Stimulated activated CD8-positive, alpha-beta memory T cell treated with anti-CD3 and anti-CD28 coated beads, Interleukin-15, amount 100 ng/mL, for 24 hours (primary cell): ENCODE data around the gene VWA8.
"Not testable (repeated sequence)": the region's sequence is repeated elsewhere in the genome, so short reads cannot be mapped to it uniquely, and the experiment has no call there.

Source experiments
- DNase-seq: peaks from one replicate; pipeline ENCODE4 v3.0.0-alpha.2; 2020; ENCODE audit warnings: low read depth

VWA8 gene

DNA sequence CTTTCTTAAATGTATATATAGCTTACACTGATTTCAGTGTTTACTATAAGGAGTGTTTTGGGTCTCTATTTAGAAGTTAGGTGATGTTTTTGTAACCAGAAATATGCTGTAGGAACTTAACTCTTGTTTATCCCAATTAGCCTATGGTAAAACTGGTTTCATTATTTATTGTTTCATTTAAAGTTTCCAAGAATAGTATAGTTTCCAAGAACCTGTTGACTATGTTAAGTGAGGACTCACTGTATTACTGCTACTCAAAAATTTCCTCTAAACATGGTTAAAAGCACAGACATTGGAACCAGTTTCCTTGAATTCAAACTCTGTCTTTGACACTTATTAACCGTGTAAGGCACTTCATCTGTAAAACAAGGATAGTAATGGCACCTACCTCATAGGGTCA is 316.2 kb downstream of the VWA8 start:
- DNase-seq = no peak

DNA sequence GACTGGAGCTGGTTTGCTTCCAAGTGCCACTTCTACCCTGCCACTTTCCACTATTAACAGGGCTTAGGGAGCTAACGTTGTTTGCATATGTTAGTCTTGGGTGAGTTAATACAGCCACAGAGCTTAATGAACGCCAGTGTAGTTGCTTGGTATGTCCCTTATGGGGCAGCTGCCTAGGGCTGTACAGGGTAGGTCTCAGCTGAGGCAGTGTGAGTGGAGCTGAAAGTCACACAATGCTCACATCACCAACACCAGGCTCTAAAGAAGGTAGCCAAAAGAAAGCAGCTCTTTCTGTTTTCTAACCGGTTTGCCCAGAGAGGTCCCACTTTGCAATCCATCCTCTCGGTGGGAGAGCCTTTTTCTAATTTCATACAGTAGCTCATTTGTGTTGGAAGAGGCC is 317.4 kb downstream of the VWA8 start:
- no peak for DNase-seq

DNA sequence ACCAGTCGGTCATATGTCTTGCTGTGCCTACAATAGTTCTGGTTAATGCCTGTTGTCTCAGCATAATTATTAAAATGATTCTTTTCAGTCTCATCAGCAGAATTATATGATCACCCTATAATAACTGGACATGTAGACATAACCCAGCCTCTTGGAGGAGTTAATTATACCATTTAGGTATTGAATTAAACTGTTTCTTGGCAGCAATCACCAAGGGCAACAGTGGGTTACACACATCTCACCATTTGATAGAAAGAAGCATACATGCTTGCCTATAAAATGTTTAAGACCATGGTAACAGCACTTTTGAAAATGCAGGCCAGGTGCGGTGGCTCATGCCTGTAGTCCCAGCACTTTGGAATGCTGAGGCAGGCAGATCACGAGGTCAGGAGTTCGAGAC is 318.9 kb downstream of the VWA8 start:
- no peak for DNase-seq

DNA sequence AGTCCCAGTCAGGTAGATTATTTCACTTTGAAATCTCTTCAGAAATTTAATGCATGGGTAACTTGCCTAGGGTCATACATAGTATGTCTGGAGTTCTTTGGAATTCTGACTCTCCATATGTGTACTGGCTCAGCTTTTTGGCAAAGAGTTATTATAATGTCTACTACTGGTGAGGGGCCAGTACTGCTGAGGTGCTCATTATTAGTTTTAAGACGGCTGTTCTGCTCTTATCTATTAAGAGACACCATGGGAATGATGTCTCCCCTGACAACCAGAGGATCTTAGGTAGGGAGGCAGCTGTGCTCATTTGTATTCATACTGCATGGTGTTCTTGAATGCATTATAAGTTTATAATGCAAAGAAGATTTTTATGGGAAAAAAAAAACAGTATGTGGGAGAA is 319.5 kb downstream of the VWA8 start:
- DNase-seq = no peak

DNA sequence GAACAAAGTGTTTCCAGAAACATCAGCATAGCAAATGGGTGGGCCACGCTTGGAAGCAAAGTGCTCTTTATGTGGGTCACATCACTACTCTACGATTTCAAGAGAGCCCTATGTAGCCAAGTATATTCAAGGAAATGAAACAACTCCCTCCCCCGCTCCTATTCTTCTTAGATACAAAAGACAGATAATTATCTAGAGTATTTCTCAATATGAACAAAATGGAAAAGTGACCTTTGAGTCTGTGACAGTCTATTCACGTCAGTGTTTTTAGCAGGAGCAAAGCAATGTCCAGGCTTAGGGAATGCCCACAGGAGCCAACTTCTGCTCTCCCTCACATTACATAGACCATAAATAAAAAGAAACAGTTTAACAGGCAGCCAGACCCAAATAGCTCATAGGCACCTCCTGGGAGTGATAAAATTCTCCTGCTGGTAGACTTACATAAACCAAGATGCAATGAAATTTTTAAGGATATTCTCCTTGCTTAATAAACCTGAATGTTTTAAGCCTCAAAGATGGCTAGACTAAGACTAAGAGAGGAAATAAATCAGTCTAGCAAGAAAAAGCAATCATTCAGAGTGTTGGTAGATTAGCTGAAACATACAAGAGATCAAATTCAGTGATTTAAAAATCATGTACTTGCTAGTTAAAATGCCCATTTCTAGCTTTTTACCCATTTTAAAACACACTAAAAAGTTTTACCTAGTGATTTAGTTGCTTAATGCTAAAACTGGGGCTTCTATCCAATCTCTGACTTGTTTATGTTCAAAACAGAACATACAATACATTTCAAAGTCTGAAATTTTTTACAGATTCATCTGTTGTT is 320.7 kb downstream of the VWA8 start:
- no peak for DNase-seq

DNA sequence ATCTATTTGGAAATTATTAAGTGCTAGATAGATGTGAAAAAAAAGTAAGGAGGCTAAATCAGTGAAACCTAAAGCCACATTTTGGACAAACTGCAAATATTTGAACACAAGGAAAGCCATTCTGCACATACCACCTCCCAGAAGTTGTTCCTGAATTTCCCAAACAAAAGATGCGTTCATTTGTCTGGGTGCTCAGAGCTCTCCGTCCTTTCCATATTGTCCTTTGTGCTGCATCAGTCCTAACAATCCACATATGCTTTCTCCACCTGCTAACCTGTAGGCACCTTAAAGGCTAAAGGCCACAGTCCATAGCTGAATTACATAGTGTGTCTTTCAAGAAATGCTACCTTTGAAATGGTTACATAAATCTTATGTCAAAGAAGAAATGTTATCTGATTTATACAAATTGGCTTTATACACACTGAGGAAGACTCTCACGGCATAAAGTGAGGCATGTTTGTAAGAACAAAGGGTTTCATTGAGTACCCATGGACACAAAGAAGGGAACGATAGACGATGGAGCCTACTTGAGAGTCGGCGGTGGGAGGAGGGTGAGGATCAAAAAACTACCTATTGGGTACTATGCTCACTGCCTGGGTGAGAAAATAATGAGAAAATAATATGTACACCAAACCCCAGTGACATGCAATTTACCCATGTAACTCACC is 321.5 kb downstream of the VWA8 start:
- DNase-seq = no peak

DNA sequence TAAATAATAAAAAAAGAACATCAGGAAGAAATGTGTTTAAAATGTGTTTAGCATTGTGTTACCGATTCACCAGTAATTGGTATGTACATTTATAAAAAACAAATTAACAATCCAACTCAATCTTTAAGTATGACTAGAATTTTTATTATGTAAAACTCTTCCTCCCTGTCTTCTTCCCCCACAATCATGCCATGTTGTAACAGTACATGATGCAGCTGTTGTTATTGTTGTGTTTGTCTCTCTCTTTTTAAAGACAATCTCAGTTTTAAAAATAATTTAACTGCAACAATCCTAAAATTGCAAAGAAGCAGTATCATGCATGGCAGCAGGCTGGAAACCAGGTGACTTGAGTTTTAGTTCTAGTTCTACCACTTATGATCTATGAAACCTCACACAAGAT is 323.3 kb downstream of the VWA8 start:
- no peak for DNase-seq

DNA sequence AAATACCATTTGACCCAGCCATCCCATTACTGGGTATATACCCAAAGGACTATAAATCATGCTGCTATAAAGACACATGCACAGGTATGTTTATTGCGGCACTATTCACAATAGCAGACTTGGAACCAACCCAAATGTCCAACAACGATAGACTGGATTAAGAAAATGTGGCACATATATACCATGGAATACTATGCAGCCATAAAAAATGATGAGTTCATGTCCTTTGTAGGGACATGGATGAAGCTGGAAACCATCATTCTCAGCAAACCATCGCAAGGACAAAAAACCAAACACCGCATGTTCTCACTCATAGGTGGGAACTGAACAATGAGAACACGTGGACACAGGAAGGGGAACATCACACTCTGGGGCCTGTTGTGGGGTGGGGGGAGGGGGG is 323.9 kb downstream of the VWA8 start:
- DNase-seq = not testable (repeated sequence)

DNA sequence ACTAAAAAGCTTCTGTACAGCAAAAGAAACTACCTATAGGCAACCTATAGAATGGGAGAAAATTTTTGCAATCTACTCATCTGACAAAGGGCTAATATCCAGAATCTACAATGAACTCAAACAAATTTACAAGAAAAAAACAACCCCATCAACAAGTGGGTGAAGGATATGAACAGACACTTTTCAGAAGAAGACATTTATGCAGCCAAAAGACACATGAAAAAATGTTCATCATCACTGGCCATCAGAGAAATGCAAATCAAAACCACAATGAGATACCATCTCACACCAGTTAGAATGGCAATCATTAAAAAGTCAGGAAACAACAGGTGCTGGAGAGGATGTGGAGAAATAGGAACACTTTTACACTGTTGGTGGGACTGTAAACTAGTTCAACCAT is 324.3 kb downstream of the VWA8 start:
- not testable (repeated sequence) for DNase-seq

DNA sequence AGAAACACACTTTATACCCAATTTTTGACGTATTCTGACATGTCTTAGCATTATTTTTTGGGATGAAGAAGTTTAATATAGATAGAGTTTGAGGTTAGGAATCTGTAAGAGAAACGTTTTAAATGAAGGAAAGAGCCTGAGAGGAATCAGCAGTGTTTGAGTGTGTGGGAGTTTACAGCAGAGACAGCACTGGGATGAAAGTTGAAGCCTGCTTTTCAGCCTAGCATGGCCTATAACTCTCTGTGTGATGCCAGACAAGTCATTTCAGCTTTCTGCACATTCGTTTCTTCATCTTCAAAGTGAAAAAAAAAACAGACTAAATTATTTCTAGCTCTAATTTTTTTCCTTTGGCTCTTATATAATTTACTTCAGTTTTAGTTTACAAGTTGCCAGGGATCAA is 326.5 kb downstream of the VWA8 start:
- DNase-seq = no peak

DNA sequence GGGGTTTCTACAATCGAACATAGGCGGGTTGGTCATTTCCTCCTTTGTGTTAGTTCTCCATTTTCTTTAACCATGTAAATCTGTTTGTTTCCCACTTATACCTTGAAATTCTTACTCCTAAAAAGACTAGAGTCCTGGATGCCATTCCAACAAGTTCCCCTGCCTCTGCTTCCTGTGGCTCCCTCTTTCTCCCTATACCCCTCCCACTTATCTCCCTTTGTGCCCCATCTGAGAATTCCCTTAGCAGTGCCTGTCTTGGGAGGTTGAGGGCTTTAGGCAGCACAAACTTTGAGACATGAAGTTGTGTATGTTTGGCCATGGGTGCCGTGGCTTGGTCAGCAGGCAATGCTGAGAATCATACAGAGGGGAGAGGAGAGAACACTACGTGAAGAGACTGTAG is 327.1 kb downstream of the VWA8 start:
- no peak for DNase-seq

DNA sequence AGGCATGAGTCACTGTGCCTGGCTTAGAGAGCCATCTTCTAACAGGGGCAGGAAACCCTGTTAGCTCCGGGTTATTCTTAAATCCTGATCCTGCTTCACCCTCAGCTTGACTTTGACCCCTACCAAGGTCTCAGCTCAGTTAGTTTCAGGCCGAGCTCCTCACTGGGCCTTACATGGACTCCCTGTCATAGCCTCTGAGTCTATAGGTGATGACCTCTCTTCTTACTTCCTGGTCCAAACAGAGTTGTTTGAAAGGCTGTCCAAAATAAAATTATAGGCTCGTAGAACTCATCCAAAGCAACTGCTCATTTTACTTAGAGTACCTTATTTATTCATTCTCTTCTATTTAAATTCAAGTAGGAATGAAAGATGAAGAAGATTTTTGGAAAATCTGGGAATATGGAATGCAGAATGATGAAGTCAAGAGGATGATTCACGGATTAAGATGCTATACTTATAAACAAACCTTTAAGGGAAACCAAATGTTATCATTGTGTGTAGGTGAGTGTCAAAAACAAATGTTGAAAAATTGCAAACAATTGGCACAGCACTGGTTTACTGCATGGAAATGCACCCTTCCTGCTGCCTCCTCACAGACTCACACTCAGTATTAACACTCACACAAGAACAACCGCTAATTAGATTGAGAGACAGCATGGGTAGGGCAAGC is 329.5 kb downstream of the VWA8 start:
- DNase-seq = no peak

DNA sequence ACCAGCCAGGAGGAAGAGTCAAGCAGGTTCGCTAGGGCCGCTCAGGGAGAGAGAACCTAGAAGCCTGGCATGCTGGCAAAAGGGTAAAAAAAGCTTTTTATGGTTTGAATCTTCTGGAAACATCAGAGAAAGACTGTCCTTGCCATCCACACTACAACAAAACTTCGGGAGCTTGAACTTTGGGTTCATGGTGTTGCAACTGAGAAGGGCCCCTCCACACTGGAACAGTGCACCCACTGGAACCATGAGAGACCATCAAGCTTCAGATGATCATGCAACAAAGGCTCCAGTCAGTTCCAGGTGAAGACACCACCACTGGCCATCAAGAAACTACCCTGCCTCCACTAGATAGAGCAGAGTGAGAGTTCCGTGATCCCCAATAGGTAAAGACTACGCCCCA is 333.5 kb downstream of the VWA8 start:
- no peak for DNase-seq

DNA sequence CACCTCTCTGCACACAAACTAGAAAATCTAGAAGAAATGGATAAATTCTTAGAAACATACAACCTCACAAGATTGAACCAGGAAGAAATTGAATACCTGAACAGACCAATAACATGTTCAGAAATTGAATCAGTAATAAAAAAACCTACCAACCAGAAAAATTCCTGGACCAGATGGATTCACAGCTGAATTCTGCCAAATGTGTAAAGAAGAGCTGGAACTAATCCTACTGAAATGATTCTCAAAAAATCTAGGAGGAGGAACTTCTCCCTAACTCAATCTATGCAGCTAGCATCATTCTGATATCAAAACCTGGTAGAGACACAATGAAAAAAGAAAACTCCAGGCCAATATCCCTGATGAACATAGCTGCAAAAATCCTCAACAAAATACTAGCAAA is 336.9 kb downstream of the VWA8 start:
- no peak for DNase-seq

DNA sequence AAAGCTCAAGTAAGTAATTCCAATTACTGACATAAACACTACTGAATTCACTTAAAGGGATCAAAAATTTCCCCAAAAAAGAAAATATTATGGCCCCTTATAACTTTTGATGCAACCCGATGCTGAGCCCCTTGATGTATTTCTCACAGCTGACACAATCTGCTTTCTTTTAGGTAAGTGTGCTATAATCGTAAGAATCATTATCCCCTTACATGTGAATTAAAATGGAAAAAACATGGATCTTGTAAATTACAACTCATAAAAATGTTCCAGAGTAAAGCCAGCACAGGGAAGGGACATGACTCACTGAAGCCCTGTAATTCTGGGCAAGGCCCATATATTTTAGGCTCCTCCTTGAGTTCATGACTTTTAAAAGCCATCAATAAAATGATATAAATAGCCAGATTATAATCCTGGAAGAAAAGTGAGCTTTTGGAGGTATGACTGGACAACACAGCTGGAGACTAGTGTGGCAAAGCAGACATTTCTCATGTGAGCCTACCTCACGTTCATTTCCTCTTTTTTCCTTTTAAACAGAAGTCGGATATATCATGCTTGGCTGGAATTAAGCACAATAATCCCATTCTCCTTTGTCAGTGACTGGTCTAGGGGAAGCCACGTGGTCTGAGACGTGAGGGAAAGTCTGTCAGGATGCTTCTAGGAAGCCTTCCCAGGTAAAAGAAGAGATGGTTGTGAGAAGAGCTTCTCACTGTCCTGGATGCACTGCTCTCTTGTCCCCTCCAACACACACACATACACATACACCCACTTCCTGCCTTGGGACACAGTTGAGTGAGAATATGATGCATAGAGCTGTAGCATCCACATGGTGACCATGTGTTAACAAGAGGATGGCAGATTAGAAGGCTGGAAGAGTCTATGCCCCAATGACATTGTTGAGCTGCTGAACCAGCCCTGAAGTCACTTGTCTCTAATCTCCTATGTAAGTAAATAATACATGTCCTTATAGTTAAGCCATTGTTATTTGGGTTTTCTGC is 338.2 kb downstream of the VWA8 start:
- no peak for DNase-seq

DNA sequence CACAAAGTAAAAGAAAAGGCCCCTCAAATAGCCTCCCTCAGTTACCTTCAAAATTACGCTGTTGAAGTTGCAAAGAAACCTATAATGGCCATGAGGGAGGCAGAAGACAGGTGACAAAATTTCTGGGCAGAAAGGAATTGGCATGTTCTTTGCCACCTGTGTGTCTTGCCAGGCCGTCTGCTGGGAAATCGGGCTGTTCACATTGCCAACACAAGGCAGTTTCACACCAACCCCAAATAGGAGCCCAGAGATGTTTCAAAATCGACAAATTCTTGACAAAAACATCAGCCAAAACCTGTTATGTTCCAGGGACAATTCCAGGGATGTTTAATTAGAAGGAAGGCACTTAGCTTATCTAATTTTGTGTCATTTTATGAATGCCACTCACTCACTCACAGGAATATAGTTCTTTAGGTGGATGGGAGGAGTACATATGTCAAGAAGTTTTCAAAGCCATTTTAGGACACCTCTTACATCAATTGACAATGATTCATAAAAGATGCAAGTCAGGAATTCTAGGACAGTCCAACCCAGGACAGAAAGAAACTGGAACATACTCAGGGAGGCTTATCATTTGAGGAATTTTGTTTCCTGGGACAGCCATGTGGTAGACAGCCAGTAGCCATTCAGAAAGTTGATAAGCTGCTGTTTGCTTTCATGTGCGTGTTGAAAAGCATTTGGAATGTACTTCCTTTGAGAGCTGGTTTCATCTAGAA is 339.0 kb downstream of the VWA8 start:
- DNase-seq = no peak

DNA sequence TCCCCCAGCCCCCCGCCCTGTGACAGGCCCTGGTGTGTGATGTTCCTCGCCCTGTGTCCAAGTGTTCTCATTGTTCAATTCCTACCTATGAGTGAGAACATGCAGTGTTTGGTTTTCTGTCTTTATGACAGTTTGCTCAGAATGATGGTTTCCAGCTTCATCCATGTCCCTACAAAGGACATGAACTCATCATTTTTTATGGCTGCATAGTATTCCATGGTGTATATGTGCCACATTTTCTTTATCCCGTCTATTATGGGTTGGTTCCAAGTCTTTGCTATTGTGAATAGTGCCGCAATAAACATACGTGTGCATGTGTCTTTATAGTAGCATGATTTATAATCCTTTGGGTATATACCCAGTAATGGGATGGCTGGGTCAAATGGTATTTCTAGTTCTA is 343.3 kb downstream of the VWA8 start:
- not testable (repeated sequence) for DNase-seq

DNA sequence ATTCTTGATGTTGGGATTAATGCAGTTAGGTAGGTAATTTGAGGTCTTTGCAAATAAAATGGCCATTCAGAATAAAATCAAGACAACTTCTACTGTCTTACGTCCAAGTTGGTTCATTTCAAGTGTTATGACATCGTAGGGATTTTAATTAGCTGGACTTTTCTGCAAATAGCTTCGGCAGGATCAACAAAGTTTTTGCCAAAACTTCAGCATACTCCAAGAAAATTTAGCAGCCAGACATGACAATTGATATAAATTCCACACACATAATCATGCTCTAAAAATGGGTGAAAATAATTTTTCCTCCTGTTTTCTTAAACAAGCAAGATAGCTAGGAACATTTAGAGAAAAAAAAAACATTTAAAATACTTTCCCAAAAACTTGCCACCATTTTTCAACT is 344.8 kb downstream of the VWA8 start:
- DNase-seq = no peak

DNA sequence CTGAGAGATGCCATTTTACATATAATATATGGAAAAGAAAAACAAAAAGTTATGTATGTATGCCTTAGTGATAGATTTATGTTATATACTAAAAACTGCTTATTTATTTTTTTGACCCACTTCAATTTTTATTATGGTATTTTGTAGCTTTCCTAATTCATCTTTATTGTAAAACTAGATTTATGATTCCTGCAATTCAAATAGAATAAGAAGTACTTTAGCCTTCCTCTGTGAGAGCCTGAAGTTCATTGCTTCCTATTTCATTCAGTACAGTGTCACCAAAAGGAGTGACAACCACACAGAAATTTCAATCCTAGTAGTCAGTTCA is 345.4 kb downstream of the VWA8 start:
- DNase-seq = no peak

DNA sequence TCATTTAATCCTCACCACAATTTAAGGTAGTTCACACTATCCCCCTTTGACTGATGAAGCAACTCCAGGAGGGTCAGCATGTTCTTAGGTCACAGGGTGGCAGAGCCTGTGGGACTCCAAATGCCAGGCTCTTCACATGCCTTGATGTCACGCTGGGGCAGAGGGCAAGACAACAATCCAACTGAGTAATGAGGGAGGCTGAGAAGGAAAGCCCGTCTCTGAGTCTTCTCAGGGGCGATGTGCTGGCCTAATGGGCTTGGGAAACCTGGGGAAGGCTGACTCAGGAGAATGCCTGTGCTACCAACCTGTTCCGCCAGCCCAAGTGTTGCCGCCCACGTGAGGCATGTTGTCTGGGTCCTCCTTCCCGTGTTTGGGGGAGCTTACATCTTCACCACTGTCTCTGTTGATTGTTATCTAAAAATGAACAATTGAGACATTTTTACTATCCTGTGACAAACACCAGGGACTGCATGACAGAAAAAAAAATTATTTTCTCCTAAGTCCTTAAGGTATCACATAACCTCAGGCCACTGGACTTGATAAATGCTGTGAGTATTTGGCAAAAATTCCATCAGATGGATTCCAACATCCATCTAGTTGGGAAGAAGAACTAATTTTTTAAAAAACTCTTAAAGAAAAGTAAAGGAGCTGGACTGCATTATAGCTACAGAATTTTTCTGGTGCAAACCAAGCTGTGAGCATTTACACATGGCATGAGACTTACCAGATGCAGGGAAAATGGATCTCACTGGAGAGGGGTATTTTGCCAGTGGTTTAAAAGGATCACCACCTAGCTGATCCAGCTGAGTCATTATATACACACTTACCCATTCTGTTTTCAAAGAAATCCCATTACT is 346.0 kb downstream of the VWA8 start:
- DNase-seq = no peak
